HG03460 (cell line): ENCODE results near the gene NEU2.
"Not testable (repeated sequence)": the region's sequence is repeated elsewhere in the genome, so short reads cannot be mapped to it uniquely, and the experiment has no call there.

Experiments used
- ATAC-seq: cut with Tn5 transposase; IDR thresholded peaks from one replicate; pipeline ENCODE4 v1.9.1; 2021; ENCODE audit not compliant: unreplicated experiment

Gene NEU2

DNA sequence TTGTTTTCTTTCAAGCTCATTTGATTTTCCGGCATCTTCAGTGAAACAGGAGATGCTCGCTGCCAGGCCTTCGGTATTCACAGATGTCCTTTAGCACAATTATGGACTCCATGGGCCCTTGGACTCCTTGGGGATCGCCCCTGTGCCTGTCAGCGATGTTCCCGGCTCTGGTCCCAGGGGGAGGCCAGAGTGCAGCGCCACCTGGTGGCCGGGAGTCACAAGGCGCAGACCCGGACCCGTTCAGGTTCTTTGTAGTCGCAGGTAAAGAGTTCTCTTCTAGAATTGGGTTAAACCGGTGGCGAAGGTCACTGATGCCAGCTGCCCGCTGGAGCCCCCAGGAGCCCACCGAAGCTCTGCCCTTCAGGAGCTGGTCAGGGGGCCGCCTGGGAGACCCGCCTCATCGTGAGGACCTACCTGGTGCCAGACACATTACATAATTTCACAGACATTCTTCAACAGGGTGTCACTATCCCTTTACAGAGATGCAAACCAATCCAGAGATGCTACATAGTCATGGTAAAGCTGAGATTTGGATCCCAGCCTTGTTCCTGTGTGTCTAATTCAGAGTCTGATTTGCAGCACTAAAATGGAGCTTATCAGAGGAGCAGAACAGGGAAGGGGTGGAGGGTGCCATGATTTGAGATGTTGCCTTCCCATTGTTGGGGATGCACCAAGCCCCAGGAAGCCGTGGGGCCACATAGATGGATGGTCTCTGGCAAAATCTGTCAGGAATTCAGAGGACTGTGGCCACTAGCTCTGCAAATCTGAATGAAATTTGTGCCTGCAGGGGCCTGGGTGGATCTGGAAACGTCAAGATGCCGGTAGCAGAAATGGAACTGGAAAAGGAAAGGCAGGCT lies 21.7 kb downstream of the NEU2 start:
- no peak for ATAC-seq

DNA sequence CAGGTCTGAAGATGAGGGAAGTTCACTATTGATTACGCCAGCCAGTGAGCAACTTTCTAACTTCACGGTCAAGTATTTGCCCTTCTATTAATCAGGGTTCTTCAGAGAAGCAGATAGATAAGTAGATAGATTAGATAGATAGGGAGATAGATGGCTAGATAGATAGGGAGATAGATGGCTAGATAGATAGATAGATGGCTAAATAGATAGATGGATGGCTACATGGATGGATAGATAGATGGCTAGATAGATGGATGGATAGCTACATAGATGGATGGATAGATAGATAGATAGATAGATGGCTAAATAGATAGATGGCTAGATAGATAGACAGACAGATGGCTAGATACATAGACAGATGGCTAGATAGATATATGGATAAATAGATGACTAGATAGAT lies 22.9 kb downstream of the NEU2 start:
- ATAC-seq = no peak

DNA sequence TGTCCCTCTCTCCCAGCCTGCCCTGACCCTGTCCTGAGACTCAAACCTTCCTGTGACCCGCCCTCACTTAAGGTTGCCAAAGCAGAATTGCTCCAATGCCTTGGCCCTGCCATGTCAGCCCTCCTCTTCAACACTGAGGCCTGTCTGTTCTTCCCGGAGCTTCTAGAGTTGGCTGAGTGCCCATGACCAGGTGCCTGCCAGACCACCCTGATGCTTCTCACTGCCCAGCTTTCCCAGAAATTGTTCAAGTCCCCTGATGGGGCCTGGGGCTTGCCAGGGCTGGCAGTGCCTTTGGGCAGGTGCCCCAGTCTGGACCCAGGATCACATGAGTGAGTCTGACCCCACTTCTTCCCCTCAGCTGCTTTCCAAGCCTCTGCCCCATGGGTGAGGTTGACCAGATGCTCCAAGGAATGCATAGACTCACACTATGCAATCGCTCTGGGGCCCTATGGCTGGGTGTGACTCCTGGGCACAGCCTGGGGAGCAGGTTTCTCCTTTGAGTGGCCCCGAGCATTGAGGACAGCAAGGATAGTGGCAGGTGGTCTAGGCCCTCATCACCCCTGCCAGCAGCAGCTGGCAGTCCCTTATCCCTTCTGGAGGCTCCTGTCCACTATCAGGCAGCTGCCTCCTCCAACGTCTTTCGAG lies 24.6 kb downstream of the NEU2 start:
- ATAC-seq = no peak

DNA sequence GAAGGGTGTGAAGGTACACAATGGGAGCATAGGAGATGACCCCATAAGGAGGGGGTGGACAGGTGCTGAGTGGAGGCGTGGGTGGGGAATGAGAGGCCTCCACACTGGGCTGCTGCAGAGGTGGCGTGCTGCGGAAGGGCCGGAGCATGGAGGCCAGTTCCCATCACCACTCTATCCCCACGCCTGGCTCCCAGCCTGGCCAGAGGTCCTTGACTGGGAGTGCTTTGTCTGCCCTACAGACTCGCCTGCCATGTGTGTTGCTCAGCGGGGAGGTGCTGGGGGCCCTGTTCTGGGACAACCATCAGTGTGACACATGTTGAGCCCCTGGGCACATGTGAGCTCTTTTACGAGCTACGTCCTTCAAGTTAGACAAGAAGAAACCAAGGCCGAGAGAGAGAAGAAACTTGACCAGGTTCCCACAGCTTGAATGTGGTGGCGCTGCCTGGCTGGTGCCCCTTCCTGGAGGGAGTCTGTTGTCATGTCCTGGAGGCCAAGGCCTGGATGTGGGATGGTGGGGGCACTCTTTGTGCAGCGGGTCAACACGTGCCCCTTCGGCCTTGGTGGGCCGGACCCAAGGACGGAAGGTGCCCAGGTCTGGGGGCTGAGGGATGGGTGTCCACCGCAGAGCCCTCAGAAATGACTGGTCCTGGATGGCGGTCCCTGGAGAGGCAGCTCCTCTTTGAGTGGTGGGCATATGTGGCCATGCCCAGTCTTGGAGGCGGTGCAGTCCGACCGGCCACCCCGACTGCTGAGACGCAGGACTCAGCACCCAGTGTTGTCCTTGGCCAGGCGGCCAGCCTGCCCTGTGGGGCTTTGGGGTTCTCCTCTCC lies 26.5 kb downstream of the NEU2 start:
- no peak for ATAC-seq

DNA sequence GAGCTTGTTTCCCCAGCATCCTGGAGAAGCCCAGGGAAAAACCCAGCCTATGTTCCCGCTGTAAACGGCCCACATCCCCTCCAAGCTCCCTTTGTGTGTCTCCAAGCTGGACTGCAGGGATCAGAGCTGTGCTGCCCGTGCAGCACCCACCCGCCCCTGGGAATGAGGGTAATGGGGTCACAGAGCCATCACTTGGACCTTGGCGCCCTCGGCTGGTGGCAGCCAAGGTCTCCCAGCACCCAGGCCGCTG lies 27.0 kb downstream of the NEU2 start:
- no peak for ATAC-seq

DNA sequence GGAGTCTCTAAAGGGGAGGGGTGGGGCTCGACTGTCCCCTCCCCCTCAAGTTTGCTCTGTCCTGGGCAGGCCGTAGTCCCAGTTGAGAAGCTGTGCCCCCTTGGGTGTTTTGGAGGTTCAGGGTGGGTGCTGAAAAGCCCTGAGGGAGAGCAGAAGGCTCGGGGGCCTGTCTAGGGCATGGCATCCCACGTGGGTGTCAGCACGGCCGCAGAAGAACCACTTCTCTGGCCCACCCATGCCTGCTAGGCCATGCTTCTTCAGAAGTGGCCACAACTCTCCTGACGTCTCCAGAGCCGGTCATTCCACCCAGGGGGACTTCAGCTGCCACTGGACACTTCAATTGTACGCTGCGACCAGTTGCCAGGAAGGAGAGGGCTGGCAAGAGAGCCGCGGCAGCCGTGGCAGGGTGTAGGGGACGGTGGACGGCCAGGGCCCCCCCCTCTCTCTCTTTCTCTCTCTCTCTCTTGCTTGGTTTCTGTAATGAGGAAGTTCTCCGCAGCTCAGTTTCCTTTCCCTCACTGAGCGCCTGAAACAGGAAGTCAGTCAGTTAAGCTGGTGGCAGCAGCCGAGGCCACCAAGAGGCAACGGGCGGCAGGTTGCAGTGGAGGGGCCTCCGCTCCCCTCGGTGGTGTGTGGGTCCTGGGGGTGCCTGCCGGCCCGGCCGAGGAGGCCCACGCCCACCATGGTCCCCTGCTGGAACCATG lies 27.5 kb downstream of the NEU2 start, which contains the start of gene INPP5D:
Gene INPP5D, plus strand, starts transcription at position 546 of the 704 bp plus-strand sequence. Its CDS starts 137 bp downstream, at position 683.
- peak; percentile 38 for ATAC-seq

DNA sequence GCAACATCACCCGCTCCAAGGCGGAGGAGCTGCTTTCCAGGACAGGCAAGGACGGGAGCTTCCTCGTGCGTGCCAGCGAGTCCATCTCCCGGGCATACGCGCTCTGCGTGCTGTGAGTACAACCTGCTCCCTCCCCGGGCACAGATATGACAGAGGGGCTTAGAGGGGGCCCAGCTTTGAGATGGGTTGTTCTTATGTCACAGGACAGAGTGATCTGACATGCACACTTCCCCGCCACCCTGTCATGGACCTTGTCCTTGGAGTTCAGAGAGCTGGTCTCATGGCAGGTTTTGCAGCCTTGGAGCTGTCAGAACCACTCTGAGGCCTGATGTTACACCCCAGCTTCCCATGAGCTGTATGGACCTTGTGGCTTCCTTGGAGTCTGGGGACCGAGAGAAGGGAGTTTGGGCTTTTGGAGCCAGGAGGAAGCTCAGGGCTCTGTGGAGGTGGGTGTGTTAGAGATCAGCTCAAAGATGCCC lies 28.1 kb downstream of the NEU2 start:
- no peak for ATAC-seq

DNA sequence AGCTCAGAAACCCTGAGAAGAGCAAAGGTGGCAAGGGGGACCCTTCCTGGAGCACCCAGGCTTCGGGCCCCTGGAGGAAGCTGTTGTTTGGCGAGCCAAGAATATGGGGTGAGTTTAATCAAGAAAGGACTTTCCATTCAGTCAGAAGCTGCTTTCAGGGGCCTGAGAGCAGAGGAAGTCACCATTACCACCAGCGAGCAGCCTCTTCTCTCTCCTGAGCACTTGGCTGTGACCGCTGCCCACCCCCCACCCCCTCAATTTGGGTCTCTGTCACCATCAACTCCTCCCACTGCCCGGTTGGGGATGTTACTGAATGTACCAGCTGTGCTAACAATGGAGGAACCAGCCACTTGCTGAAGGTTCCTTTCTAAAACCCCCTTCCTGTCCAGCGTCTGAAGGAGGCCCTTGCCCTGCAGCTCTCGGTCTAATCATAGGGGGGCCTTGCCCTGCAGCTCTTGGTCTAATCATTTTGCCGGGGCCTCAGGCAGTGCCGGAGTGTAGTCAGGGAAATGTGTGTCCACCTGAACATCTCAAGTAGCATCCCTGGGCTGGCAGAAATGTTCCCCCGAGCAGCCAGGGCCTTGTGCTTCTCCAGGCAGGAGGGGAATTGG lies 28.6 kb downstream of the NEU2 start:
- ATAC-seq = peak; percentile 10

DNA sequence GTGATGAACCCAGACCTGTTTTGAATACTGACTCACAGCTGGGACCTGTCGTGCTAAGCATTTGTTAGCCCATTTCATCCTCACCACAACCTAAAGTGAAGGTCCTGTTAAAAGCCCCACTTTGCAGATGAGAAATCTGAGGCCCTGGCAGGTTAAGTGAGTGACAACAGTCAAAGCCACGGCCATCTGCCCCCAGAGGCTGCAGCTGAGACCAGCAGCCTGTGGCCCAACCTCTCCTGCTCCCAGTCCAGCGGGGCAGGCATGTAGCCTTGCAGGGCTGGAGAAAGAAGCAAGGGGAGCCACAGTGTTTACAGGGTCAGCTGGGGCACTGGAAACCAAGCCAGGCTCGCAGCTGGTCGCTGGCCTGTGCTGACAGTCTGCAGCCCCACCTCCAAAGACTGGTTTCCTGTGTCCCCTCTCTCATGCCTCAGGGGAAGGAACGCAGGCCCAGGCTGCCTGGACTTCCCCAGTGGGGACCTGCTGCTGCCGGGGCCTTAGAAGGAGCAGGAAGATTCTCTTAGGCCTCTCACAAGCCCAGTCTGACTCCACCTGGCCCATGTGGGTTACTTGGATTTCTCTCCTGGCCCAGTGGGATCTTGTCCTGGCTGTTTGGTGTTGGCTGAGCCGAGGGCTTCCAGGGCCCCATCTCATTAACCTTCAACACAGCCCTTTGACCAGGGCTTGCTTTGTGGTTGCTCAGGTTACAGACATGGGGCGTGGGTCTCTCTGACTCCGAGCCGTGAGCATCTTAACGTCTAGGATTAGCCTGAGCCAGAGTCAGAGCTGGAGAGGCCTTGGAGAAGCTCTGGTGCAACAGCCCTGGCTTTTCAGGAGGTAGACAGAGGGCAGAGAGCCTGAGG lies 29.3 kb downstream of the NEU2 start:
- peak; percentile 25 for ATAC-seq

DNA sequence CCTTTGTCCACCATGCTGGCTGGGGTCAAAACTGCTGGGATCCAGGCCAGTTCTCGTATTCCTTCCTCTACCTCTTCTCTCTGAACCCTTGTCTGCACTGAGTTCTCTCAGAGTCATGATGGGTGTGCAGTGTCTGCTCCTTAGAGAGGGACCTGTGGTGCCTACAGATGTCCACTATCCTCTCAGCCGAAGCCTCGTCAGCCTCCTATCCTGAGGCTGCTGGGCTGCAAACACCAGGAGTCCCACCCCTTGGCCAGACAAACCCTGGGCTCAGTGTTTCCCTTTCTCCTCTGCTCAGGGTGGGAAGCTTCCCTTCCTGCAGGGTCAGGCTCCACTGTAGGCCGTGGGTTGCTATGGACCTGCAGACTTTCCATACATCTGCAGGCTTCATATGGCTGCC lies 30.0 kb downstream of the NEU2 start:
- ATAC-seq = no peak

DNA sequence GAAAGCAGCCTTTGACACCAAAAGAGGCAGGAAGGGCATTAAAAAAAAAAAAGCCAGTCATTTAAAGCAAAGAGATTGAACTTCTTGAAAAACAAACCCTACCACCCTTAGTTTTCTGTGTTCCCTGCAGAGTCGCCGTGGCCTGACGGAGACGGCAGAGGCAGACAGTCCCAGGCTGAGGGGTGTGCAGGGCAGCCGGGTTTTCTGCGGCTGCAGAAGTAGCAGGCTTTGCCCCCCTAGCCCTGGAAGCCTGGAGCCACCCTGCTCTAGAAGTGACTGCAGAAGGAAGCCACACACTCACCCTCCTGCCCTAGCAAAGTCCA lies 30.4 kb downstream of the NEU2 start:
- peak; percentile 1 for ATAC-seq

DNA sequence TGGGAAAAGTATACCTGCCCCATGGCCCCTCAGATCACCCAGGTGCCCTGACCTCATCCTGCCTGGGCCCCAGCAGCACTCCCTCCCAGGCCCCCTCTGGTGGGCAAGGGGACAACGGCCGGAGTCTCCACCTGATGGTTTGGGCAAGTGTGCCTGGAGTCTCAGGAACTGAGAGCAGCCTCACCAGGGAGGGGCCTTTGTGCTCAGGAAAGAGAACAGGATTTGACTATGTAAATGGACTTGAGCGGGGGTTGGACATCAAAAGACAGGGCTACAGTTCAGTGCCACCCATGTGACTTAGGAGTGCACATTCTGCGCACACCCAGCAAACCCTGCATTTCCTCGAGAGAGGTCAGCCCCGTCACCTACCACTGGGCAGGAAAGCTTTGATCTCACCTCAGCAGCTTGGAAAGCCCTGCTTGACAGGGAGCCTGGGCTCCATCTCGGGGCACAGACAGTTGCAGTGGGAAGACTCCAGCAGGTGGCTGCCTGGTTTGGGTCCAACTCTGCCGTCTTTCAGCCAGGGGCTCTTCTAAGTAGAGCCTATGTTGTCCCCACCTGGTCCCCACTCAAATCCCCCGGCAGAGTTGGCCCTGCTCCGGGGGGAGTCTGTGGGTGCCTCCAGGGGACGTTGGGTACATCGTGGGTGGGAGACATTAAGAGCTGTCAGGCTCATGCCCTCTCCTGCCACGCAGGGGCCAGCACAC lies 30.9 kb downstream of the NEU2 start:
- peak; percentile 46 for ATAC-seq

DNA sequence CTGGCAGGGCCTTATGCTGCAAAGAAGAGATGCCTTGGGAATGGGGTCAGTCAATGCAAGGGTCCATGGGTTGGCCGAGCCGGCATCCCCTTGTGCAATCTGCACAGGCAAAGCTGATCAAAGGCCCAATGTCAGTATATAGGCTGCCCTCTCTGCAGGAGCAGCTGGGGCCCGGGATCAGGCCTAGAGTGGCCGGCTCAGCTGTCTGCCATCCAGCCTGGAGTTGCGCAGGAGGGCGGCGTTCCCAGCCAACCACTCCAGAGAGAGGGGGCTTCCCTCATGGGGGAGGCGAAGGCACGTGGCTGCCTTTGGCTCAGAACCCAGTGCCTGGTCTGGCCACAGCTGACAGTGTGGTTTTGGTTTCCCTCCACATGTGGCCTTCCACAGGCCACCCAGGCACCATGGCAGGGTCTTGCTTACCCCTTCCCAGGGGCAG lies 31.5 kb downstream of the NEU2 start:
- no peak for ATAC-seq

DNA sequence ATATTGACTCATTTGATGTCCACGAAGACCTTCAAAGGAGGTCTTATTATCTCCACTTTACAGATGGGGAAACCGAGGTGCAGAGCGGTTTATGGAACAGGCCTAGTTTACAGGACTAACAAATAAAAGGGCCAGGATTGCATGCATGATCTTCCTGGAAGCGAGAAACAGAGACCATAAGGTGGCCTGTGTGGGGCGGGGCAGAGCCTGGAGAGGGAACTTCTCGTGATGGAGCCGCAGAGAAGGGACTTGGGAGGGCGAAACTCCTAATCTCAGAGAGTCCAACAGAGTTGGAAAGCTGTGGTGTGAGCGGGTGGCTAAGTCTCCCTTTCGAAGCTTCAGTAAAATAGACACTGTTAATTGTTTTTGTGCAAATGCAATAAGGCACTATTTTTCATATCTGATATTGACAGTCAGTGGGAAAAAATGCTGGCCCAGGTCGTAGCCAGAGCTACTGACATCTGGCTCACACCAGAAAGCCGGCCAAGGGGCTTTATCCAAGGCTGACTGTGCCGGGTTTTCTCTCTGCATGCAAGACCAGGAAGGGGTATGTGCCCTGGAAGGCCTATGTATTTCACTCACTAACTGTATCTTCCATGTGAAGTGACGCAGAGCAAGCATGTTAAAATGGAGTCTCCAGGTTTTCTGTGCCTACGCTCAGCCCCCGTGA lies 32.2 kb downstream of the NEU2 start:
- no peak for ATAC-seq

DNA sequence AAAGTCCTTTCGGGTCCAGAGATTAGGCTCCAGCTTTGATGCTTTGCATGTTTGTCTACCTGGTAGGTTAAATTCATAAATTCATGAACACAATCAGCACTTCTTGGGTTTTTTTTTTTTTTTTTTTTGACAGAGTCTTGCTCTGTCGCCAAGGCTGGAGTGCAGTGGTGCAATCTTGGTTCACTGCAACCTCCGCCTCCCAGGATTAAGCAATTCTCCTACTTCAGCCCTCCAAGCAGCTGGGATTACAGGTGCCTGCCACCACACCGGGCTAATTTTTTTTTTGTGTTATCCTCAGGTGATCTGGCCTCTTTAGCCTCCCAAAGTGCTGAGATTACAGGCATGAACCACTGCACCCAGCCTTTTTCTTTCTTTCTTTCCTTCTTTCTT lies 32.7 kb downstream of the NEU2 start:
- not testable (repeated sequence) for ATAC-seq

DNA sequence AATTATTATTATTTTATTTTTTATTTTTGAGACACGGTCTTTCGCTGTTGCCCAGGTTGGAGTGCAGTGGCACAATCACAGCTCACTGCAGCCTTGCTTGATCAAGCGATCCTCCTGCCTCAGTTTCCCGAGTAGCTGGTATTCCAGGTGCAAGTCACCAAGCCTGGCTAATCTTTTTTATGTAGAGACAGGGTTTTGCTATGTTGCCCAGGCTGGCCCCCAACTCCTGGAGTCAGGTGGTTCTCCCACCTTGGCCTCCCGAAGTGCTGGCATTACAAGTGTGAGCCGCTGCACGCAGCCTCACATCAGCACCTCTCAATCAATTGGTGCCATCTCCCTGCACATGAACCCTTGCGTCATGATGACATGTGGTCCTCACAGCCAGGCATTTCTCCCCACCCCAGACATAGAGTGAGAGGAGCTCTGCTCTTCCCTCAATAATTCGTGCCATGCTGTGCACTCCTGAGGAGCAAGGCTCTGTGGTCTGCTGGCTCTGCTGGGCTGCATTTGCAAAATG lies 33.5 kb downstream of the NEU2 start:
- ATAC-seq = no peak

DNA sequence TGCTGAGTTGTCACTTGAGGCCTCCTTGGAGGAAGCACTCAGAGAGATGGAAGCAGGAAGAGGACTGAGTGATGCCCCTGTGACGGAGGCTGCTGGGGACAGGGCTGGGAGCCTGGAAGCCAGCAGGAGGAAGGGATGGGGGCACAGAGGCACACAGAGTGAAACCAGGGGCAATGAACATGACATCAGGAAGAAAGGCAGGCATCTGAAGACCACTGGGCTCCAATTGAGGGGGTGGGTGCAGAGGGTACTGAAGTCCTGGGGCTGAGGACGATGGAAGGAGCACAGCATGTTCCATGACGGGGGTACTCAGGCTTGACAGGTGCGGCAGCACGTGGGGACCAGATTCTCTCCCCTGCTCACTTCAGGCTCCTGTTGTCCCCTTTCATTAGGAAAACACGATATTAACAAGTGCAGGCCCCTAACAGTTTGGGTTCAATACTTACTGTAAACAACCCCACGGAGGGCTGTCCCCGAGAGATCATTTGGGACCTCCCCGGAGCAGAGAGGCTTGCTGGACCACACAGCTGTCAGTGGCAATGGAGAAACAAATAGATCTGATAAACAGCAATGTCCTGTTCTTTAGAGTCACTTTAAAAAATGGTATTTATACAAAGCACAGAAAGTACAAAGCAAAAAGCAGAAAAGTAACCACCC lies 36.4 kb downstream of the NEU2 start:
- no peak for ATAC-seq

DNA sequence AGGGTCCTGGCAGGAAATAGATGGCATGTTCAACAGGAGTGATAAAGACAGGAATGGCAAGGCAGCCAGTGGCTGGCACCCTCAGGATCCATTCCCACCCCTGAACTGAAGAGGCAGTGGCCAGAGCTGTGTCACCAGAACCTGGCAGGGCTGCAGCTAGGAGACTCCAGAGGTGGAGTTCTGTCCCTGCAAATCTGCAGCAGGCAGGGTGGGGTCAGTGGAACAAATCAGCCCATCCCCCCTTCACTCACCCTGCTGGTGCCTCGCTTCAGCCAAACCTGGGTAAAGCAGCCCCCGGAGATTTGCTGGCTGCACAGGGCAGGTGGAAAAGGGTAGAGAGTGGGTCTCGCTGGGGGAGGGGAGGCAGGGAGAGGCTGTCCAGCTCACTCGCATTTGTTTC lies 40.4 kb downstream of the NEU2 start:
- no peak for ATAC-seq
